Smooth muscle cell of the pulmonary artery (primary cell): ENCODE data around the gene C1QTNF5. TPM values are rescaled to one million over a fixed set of nuclear protein-coding genes. Genes with fewer than 3 reads are reported as not detected.

Experiments used
- total RNA-seq: library from RNA; depleted of rRNA; stranded (reverse); fragments of >200 nt; gene quantifications from 2 replicates; pipeline ENCODE4 v1.2.3, GENCODE V29; 2014

Gene C1QTNF5, protein sequence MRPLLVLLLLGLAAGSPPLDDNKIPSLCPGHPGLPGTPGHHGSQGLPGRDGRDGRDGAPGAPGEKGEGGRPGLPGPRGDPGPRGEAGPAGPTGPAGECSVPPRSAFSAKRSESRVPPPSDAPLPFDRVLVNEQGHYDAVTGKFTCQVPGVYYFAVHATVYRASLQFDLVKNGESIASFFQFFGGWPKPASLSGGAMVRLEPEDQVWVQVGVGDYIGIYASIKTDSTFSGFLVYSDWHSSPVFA
- total RNA-seq: 15.8 and 24.9 TPM in 2 replicates

DNA sequence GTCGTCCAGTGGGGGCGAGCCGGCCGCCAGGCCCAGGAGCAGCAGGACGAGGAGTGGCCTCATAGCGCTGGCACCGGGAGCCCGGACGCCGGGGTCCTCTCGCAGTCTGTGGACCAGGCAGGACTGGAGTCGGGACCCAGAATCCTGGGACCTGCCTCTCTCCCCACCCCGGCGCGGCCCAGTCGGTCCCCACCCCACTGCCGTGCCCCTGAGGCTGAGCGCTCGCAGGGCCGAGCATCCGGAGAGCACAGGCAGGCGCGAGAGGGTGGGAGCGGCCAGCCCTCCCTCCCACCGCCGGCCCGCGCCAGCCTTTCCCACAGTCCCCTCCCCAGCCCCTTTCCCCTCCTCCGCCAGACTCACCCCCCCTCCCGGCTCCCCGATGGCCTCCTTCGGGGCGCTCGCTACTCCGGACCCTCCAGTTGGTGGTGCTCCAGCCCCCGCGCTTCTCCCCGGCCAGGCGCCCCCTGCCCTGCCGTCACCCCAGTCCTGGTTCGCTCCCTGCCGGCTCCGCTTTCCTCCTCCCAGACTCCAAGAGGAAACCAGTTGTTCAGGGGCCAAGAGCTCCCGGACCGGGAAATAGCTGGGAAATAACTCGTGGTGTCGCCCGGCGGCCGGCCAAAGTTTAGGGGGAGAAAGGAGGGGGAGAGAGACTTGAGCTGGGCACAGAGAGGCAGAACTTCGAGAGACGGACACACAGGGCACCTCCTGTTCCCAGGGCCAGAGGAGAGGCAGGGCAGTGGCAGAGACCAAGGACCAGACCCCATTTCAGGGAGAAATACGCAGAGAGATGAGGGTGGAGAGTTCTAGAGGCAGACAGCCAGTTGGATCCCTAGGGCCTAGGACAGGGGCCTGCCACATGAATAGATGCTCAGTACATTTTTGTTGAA is at the start of gene C1QTNF5:
C1QTNF5 (minus strand) TSS at position 549 of the 887 bp plus-strand sequence; CDS start at position 63, 486 bp downstream.

DNA sequence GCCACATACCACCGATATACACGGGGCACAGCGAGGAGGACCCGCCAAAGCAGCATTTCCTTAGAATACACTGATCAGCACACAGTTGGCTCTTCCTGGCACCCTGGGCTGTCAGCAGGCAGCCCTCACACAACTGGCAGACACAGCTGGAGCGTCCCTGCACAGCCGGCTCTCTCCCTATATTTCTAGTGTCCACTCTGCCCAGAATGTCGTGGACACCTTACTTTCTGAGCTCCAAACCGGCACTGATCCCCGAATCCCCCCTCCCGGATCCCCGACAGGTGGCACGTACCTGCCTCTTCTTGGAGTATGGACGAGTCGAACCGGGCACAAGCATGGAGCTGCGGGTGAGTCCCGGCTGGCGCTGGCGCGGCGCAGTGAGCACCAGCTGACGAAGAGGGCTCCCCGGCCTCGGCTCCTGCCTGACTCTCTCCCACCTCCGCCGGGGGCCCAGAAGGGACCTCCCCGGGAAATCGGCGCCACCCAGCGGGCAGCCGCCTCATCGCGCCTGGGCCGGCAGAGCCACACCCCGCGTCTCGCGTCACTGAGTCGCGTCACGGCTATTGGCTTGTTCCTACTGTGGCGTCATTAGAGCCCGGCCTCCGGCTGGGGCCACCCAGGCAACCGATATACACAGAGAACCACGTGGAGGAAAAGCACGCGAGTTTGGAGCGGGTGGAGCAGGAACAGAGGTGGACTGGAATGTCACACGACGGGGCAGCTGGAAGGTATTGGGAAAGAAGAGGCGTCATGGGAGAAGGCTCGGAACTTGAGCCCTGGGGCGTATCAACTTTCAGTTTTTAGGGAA is 40.7 kb upstream of the C1QTNF5 start, which contains the start of gene USP2:
USP2 (minus strand) TSS at position 510 of the 808 bp plus-strand sequence. CDS start 8,210 bp downstream, outside the sequence.

DNA sequence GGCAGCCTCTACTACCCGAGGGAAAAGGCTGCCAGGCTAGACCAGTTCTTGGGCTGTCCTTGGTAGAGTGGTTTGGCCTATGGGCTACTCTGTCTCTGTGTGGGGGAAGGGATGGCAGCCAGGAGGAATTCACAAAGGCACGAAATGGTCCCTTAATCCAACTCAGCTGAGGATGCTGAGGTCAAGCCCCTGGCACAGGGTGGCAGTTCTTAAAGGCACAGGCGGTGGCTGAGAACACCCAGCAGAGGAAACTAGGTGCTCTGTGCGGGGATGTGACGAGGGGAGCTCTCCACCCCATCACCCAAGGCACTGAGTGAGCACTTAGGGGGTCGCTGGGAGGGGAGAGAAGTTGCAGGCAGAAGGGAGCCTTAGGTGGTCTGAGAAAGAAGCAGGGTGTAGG is 5.9 kb upstream of the C1QTNF5 start, which contains the start of gene MFRP:
MFRP (minus strand) TSS at position 101 of the 400 bp plus-strand sequence. CDS start 192 bp downstream, outside the sequence.

DNA sequence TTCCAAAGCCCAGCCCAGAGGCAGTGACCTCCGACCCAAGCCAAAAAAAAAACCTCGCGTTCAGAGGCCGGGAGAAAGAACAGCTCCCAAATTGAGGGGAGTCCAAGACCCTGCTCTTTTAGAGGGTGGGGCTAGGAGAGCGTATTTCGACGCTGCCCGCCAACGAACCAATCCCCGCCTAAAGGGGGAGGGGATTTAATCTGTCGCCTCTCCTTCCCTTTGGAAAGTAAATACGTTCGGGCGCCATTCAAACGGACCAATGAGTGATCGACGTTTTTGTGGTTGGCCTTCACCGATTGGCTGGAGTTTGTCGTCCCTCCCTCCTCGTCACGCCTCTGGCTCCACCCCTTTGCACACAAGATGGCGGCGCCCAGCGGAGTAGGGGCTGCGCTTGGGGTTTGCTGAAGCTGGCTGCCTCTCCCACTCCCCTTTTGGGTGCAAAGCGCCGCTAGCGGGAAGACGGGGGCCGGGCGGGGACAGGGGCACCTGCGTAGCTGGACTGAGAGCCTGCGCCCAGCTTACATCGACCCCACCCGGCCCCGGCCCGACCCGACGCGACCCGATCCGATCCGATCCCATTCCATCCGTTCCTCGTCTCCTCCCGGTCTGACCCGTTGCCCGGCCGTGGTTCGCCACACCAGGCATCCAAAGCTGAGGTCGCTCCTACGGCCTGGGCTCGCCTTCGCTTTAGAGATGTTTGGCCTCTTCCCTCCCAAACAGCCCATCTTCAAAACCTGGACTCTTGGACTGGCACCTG is 6.3 kb downstream of the C1QTNF5 start, which contains the start of gene RNF26:
RNF26 (plus strand) TSS at position 354 of the 757 bp plus-strand sequence. CDS start 596 bp downstream, outside the sequence.

DNA sequence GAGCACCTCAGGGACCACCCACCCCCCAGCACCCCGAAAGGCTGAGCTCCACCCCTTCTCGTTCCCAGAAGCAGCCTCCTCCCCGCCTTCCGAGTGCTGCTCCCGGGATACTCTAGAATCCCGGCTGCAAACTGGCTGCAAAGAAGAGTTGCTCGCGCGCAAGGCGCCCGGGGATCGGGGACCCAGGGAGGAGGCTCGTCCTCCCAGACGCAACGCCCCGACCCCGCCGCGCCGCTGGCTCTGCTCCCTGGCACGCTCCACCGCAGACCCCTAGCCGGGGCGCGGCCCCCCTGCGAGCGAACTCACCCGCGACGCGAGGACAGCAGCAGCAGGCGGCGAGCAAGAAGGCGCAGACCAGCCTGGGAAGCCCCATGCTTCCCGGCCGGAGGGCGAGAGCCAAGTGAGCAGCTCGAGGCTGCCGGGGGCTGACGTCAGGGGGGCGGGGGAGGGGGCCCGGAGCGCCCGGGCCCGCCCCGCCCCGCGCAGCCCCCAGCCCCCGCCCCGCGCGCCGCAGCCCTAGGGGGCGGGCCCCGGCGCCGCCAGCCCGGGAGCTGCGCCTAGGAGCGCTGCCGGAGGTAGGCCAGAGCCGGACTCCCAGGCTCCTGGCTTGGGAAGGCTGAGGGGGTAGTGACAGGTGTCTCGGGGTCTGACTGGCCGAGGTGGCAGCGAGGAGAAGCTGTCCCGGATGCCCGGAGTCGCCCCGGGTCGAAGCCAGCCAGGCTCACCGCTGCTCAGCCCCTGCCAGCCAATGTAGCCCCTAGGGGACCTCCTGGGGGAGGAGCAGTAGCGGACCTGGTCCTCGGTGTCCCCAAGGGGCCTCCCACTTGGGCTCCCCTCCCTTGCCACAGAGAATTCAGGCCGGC is 23.7 kb downstream of the C1QTNF5 start, which contains the start of gene MCAM:
MCAM (minus strand) TSS at position 402 of the 863 bp plus-strand sequence; CDS start at position 373, 29 bp downstream.

Other genes starting within 250 kb of the C1QTNF5 start
- gene DPAGT1, start 239.0 kb downstream of the C1QTNF5 start, total RNA-seq: 37.1 and 42.5 TPM in 2 replicates
- 4.1 and 8.5 TPM in 2 replicates for gene C2CD2L, start 233.5 kb downstream of the C1QTNF5 start, total RNA-seq
- 17.1 and 21.2 TPM in 2 replicates for gene HINFP, start 219.3 kb downstream of the C1QTNF5 start, total RNA-seq
- 0.40 and 1.0 TPM in 2 replicates for gene ABCG4, start 191.8 kb downstream of the C1QTNF5 start, total RNA-seq
- gene NLRX1, start 172.2 kb downstream of the C1QTNF5 start, total RNA-seq: 23.8 and 29.7 TPM in 2 replicates
- not detected in 2 replicates for gene NHERF4, start 155.4 kb downstream of the C1QTNF5 start, total RNA-seq
- 11.9 and 16.2 TPM in 2 replicates for gene CBL, start 134.5 kb downstream of the C1QTNF5 start, total RNA-seq
- 46.1 and 72.5 TPM in 2 replicates for gene MCAM, start 23.8 kb downstream of the C1QTNF5 start, total RNA-seq
- gene RNF26, start 6.4 kb downstream of the C1QTNF5 start, total RNA-seq: 15.2 and 15.6 TPM in 2 replicates
- not detected in 2 replicates for gene MFRP, start 5.8 kb upstream of the C1QTNF5 start, total RNA-seq
- 0.33 TPM in 2 replicates for gene USP2, start 40.8 kb upstream of the C1QTNF5 start, total RNA-seq
- 89.7 and 92.0 TPM in 2 replicates for gene THY1, start 82.3 kb upstream of the C1QTNF5 start, total RNA-seq